Adrenal gland (tissue), 12 donors: Measurements from ENCODE around the gene IQUB. TPM values are rescaled to one million over a fixed set of nuclear protein-coding genes. Genes with fewer than 3 reads are reported as not detected.

ENCODE experiments used
- DNase-seq, 7 donors: peaks; one replicate each; pipeline ENCODE4 v3.0.0-alpha.2; 2019 to 2020
- H3K27ac ChIP-seq, 5 donors: fragments of 200-600 bp; sonication (generic) in 4 of 5; 1 replicate in 3 of 5; 2 replicates in 2 of 5; pipeline versions ENCODE4 v1.5.1 to v1.8.0; 2016 to 2020; ENCODE audit warnings: mild to moderate bottlenecking in 1 of 5
- H3K27me3 ChIP-seq: fragments of 200-600 bp; 2 replicates; pipeline ENCODE4 v1.8.0; 2021
- H3K36me3 ChIP-seq, 2 donors: fragments of 200-600 bp; replicated peaks in 1 of 2; 1 replicate in 1 of 2; 2 replicates in 1 of 2; pipeline versions ENCODE4 v1.5.1 to v1.8.0; 2018 to 2022
- H3K4me1 ChIP-seq, 2 donors: fragments of 200-600 bp; replicated peaks in 1 of 2; 1 replicate in 1 of 2; 2 replicates in 1 of 2; pipeline versions ENCODE4 v1.5.1 to v1.8.0; 2018 to 2021
- H3K4me3 ChIP-seq, 4 donors: fragments of 200-600 bp; sonication (generic) in 3 of 4; one replicate each; pipeline ENCODE4 v1.5.1; 2016 to 2018
- H3K9me3 ChIP-seq, 3 donors: fragments of 200-600 bp; sonication (generic) in 1 of 3; replicated peaks in 1 of 3; 1 replicate in 2 of 3; 2 replicates in 1 of 3; pipeline versions ENCODE4 v1.5.1 to v1.8.0; 2016 to 2021
- POLR2A ChIP-seq, 2 donors: fragments of 450-650 bp; IDR thresholded peaks; one replicate each; pipeline ENCODE4 v1.6.1; 2017; ENCODE audit warnings: antibody characterized with exemption in 2 of 2, mild to moderate bottlenecking in 2 of 2, moderate library complexity in 1 of 2
- WGBS, 4 donors: extraction: QIAGEN DNeasy Blood & Tissue Kit in 2 of 4; methylation state at CpG; one replicate each; pipeline versions ENCODE4 v1.1.5 to v1.1.7; 2013 to 2017; 5-methylcytosine and 5-hydroxymethylcytosine counted together
- intact Hi-C, 2 donors: fragments of 100-400 bp; cut with DNase I; formaldehyde crosslinking; loops; one replicate each; pipeline versions ENCODE4 v1.14.1 to v1.15.0; 2022 to 2023
- polyA plus RNA-seq, 3 donors: library from polyadenylated mRNA; stranded (reverse); fragments of 200-250 nt in 2 of 3; fragments of 350-450 nt in 1 of 3; fragmentation: Illumina TruSeq in 1 of 3; extraction: RNeasy Lipid Tissue Mini Kit (QIAGEN cat#74804) in 1 of 3; gene quantifications; one replicate each; pipeline ENCODE4 v1.2.3, GENCODE V29; 2013 to 2014
- total RNA-seq, 9 donors: library from RNA; depleted of rRNA in 4 of 9; stranded (reverse); fragments of >200 nt in 4 of 9; fragments of 120-200 nt in 1 of 9; fragmentation: NEBNext Ultra II Directional in 1 of 9; extraction: Animal tissue kit (Norgen Biotek cat#: 25700) in 1 of 9; gene quantifications; one replicate each; pipeline versions ENCODE4 v1.1.0 to v1.2.4, GENCODE V29; 2013 to 2023
- TF ChIP-seq, protein P1 (sequence below), 6 experiments: fragments of 450-650 bp in 4 of 6; fragments of 200-600 bp in 2 of 6; sonication (generic) in 1 of 6; IDR thresholded peaks; 1 replicate in 5 of 6; 2 replicates in 1 of 6; pipeline versions ENCODE4 v1.5.1 to v1.8.0; 2016 to 2021; ENCODE audit warnings: antibody characterized with exemption in 6 of 6, mild to moderate bottlenecking in 2 of 6, moderate library complexity in 1 of 6
- donor health status: healthy with polysubstance abuse.
- donor health status: Bipolar disorder and iron deficiency.
- donor health status: DM: yes; HTN: yes; CAD: no.
- donor health status: DM: no; HTN: no; CAD: no.
- donor health status: DM: no; HTN: no; CAD: no.
- donor health status: DM: yes; HTN: yes; CAD: no.

The IQUB gene
- total and polyA plus RNA-seq, 12 donors, result 0.54 to 3.9 (median 1.3) TPM

DNA sequence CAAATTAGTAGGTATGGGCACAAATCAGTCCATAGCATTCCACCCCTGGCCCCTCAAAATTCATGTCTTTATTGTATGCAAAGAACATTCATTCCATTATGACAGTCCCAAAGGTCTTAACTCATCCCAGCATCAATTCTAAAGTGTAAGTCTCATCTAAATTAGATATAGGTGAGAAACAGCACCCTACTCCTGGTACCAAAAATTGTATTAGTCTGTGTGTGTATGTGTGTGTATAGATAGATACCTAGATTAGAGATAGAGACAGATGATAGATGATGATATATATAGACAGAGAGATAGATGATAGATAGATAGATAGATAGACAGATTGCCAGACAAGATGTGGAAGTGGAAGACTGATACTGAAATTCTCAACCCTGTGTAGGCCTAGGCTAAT, 109.9 kb downstream of the IQUB start:
- TF ChIP-seq, protein P1, sequence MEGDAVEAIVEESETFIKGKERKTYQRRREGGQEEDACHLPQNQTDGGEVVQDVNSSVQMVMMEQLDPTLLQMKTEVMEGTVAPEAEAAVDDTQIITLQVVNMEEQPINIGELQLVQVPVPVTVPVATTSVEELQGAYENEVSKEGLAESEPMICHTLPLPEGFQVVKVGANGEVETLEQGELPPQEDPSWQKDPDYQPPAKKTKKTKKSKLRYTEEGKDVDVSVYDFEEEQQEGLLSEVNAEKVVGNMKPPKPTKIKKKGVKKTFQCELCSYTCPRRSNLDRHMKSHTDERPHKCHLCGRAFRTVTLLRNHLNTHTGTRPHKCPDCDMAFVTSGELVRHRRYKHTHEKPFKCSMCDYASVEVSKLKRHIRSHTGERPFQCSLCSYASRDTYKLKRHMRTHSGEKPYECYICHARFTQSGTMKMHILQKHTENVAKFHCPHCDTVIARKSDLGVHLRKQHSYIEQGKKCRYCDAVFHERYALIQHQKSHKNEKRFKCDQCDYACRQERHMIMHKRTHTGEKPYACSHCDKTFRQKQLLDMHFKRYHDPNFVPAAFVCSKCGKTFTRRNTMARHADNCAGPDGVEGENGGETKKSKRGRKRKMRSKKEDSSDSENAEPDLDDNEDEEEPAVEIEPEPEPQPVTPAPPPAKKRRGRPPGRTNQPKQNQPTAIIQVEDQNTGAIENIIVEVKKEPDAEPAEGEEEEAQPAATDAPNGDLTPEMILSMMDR (IDR thresholded peaks at IDR 0.05), result no peak
- no peak for TF ChIP-seq POLR2A (IDR thresholded peaks at IDR 0.05)
- intact Hi-C loops, result no loop called here
- no peak for DNase-seq
- no peak overlapping the region for H3K4me3 ChIP-seq
- no peak overlapping the region for H3K27ac ChIP-seq
- H3K4me1 ChIP-seq, result no peaks in the 10 kb centered on the region
- no peaks in the 10 kb centered on the region for H3K36me3 ChIP-seq
- H3K9me3 ChIP-seq, result no peaks in the 10 kb centered on the region
- H3K27me3 ChIP-seq, result no peaks in the 10 kb centered on the region

DNA sequence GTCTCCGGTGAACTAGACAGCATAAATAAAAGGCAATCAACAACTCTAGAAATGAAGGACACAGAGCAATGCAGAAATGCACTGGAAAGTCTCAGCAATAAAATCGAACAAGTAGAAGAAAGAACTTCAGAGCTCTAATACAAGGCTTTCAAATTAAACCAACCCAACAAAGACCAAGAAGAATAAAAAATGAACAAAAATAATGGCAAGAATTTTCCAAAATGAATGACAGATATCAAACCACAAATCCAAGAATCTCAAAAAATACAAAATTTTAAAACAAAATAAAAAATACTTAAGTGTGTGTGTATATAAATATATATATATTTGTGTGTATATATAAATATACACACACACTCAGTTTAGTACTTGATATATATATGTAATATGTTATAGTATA, 110.8 kb downstream of the IQUB start:
- Histone ChIP-seq H3K27ac (no peak overlapping the region), H3K36me3 (no peaks in the 10 kb centered on the region), H3K9me3 (no peaks in the 10 kb centered on the region), H3K4me1 (no peaks in the 10 kb centered on the region), H3K27me3 (no peaks in the 10 kb centered on the region), H3K4me3 (no peak overlapping the region)
- no peak for TF ChIP-seq POLR2A (IDR thresholded peaks at IDR 0.05)
- TF ChIP-seq, protein P1 (IDR thresholded peaks at IDR 0.05), result no peak
- 85 to 95% (median 90%) methylated on average over 2 of the region's 2 CpGs for WGBS, 4 donors
- intact Hi-C loops, result no loop called here
- DNase-seq, result no peak

DNA sequence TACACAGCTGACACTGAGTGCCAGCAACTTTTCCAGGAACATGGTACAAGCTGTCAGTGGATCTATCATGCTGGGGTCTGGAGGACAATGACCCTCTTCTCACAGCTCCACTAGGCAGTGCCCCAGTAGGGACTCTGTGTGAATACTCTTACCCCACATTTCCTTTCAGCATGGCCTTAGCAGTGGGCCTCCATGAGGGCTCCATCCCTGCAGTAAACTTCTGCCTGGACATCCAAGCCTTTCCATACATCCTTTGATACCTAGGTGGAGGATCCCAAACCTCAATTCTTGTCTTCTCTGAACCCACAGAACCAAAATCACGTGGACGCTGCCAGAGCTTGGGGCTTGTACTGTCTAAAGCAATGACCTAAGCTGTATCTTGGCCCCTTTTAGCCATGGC, 116.8 kb downstream of the IQUB start:
- Histone ChIP-seq H3K4me1 (no peaks in the 10 kb centered on the region), H3K4me3 (no peak overlapping the region), H3K36me3 (no peaks in the 10 kb centered on the region), H3K9me3 (no peaks in the 10 kb centered on the region), H3K27me3 (no peaks in the 10 kb centered on the region), H3K27ac (no peak overlapping the region)
- no peak for DNase-seq
- intact Hi-C loops, result no loop called here
- no peak for TF ChIP-seq POLR2A (IDR thresholded peaks at IDR 0.05)
- TF ChIP-seq, protein P1 (IDR thresholded peaks at IDR 0.05), result no peak
- WGBS, 4 donors, result 83 to 92% (median 87%) methylated on average over 2 of the region's 2 CpGs

DNA sequence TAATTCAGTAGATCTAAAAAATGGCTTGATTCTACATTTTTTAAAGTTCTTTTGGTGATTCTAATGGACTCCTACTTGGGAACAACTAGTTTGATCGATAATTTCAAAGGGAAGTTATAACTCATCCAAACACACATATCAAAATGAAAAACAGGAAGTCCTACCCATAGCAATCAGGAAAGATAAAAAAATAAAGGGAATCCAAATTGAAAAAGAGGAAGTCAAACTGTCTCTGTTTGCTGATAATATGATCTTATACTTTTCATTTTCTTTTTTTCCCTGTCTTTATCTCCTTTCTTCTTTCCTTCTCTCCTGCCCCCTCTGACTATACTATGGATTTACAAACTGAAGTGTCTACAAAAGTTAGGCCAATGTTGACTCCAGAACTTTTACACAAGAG, 118.8 kb downstream of the IQUB start:
- 56 to 88% (median 61%) methylated on average over 1 of the region's 1 CpG for WGBS, 4 donors
- H3K27ac ChIP-seq, result no peak overlapping the region
- intact Hi-C loops, result no loop called here

More for the DNA sequence above, 118.8 kb downstream of the IQUB start:
- DNase-seq, result no peak
- H3K4me3 ChIP-seq, result no peak overlapping the region
- no peaks in the 10 kb centered on the region for H3K27me3 ChIP-seq
- H3K36me3 ChIP-seq, result no peaks in the 10 kb centered on the region
- no peaks in the 10 kb centered on the region for H3K9me3 ChIP-seq
- TF ChIP-seq, protein P1 (IDR thresholded peaks at IDR 0.05), result no peak
- no peak for TF ChIP-seq POLR2A (IDR thresholded peaks at IDR 0.05)
- peaks cover 0 to 3% of the 10 kb centered on the region in 2 donors for H3K4me1 ChIP-seq
